SH-SY5Y (cell line): Measurements from ENCODE around the gene RYR1.

Experiments used
- GATA2 ChIP-seq: IDR thresholded peaks from 2 replicates; pipeline ENCODE4 v1.6.1; 2011; ENCODE audit warnings: mild to moderate bottlenecking, low read depth, low read length
- GATA3 ChIP-seq: IDR thresholded peaks from 2 replicates; pipeline ENCODE4 v1.6.1; 2011; ENCODE audit warnings: low read depth, mild to moderate bottlenecking, low read length, moderate library complexity

DNA sequence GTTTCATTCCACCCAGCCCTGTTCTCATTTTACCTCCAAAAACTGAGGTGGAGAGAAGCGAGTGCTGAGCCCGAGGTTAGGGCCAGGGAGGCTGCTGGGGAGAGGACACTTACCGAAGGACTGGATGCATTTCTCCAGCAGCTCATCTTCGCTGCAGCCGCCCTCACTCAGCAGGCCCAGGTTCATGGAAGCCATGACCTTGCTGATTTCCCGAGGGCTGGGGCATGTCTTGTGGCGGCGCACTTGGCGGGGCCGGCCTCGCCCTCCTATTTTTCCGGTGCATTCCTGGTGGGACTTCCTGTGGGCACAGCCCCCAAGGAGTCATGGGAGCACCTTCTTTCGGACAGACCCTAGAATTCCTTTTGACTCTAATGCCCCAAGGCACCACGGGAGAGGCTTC lies 11.6 kb upstream of the RYR1 start:
- TF ChIP-seq GATA2 (no peak), GATA3 (no peak)
